ENCODE data around the gene LSAMP.

DNA sequence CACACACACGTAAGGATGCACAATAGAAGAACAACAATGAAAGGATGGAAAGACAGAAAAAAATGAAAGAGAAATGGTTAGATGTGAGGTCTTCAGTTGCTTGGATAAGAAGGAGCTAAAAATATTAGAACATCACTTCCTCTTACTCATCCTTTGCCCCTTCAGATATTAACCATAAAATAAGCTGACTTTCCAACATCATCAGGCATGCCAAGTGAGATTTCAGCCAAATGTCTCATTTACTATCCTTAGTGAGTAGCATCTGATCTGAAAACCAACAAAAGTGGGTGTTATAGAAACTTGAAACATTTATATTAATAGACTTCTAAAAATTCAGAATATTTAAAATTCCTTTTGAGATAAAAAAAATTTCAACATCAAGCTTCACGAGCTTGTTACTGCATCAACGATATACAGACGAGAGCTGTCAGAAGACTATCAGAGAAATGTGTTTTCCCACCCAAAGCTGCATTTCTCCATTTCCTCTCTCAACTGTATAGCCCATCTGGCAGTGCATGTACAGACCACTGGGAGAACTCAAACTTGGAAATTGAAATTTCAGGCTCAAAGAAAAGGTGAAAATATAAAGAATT is 25.4 kb upstream of the LSAMP start:
- TF ChIP-seq, protein P1, sequence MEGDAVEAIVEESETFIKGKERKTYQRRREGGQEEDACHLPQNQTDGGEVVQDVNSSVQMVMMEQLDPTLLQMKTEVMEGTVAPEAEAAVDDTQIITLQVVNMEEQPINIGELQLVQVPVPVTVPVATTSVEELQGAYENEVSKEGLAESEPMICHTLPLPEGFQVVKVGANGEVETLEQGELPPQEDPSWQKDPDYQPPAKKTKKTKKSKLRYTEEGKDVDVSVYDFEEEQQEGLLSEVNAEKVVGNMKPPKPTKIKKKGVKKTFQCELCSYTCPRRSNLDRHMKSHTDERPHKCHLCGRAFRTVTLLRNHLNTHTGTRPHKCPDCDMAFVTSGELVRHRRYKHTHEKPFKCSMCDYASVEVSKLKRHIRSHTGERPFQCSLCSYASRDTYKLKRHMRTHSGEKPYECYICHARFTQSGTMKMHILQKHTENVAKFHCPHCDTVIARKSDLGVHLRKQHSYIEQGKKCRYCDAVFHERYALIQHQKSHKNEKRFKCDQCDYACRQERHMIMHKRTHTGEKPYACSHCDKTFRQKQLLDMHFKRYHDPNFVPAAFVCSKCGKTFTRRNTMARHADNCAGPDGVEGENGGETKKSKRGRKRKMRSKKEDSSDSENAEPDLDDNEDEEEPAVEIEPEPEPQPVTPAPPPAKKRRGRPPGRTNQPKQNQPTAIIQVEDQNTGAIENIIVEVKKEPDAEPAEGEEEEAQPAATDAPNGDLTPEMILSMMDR (IDR thresholded peaks at IDR 0.05), result no peak
- no peak for TF ChIP-seq POLR2AphosphoS5 (IDR thresholded peaks at IDR 0.05; ENCODE audit: insufficient read depth in 1 of 2, low read depth in 1 of 2)
